GM10847 (cell line): ENCODE data around the gene DRD2.

Experiments used
- POLR2A ChIP-seq: IDR thresholded peaks from 2 replicates; pipeline ENCODE4 v1.6.1; 2011; ENCODE audit not compliant: insufficient read length; ENCODE audit errors: extremely low read depth

DRD2 gene

DNA sequence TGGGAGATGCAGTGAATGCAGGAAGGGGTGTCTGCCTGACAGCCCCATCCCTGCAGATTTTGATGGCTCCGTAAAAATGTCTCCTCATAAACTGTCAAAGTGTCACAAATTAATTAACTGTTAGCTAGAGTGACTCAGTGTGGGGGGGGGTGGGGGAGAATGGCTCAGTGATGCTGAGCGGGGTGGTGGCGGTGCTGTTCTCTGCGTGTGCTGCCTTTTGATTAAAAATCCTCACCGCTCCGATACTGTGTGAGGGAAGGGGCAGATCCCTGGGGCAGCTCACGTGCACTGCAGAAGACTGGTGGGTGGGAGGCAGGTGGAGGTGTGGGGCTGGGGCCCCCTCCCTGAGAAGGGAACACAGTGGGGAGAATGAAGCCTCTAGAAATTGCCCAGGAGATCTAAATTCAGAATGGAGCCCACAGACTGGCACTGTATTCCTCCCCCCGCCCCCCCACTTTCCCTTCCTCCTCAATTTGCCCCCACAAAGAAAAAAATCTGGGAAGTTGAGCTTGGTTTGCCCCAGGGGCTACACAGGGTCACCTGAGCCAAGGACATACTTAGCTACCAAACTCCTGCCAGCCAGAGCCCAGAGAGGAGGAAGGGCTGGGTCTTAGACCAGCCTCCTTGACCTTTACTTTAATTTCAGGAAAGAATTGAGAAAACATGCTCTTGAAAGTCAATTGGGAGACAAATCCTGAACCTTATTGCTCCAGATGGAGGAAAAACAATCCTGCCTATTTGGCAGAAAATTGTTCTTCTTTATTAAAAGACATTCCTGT, 39.8 kb downstream of the DRD2 start:
- TF ChIP-seq POLR2A = no peak

DNA sequence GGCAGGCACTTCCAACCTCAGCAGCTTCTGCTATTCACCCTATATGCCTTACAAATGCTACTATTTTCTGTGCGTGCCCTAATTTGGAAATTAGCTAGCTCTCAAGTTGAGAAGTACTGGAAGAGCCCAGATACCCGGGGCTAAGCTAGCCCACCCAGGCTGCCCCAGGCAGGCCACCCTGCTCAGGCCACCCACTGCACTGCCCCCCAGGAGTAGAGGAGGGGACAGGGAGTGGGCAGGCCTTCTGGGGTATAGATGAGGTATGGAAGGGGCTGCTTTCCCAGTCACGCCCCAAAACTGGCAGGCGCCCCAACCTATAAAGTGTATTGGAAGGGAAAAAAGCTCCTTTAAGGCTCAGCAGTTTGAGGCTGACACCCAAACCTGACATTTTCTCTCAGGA, 43.5 kb downstream of the DRD2 start:
- no peak for TF ChIP-seq POLR2A

DNA sequence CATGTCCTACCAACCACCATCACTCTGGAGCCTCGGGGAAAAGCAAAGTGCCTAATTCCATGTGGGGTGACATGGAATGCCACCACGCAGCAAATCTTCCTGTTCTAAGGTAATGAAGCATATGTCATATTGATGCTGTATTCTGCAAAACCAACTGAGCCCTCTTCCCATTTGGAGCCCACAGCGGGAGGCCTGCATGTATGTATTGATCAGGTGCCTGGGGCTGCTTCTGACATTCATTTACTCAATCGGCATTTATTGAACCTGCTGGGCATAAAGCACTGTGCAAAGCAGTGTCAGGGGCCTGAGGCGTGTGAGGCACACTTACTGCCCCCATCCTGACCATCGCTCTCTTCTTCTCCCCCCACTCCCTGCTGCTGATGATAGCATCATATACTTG, 48.5 kb downstream of the DRD2 start:
- TF ChIP-seq POLR2A = no peak

DNA sequence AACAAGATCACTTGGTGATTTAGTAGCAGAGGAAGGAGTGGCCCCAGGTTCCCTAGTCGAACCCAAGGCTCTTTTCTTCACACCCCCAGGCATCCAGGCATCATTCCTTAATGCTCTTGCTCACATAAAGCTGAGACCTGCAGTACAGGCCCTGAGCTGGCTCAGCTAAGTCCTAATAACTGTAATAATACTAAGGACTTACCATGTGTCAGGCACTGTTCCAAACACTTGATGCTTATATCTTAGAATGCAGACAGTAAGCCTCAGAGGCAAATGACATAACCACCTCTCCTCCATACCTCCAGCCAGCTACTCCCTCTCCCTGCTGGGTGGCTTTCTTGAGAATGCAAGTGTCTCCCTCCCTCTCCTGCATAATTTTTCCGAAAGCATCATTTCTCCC, 54.4 kb downstream of the DRD2 start:
- no peak for TF ChIP-seq POLR2A

DNA sequence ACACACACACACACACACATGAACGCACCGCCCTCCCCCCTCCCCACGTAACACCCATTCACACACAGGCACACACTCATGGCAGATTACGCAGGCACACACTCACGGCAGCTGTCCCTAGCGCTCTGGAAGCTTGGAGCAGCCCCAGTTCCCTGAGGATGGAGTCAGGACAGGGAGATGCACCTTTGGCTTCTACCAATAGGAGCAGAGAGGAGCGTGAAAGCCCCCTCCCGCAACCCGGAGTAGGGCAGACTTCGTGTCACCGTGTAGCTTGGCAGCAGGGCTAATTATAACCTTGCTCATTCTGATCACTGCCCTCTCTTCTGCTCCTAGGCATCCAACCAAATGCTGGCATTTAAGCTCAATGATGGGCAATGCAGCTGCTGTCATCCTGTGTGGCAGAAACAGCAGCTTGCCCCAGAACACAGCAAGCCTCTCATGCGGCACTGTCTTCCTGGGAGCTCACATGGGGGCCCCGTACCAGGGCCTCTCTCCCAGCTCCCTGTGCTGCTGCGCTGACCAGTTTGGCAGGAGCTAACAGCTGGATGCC, 55.7 kb downstream of the DRD2 start:
- TF ChIP-seq POLR2A = no peak

DNA sequence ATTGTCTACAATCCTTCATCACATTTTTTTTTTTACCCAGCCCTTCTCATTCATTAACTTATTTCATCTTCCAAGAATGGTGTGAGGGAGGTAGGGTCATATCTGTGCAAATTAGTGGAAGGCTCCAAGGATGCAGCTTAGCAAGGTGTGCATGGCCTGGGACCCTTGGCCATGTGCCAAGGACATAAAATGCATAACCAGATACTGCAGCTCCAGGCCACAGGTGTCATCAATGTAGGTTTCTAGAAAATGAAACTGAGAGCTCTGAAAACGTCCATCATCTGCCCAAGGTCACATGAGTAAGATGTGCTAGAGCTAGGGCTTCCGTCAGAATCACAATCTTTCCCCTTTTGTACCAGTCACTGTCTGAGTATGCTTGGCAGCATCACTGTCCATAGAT, 57.8 kb downstream of the DRD2 start:
- TF ChIP-seq POLR2A = no peak

DNA sequence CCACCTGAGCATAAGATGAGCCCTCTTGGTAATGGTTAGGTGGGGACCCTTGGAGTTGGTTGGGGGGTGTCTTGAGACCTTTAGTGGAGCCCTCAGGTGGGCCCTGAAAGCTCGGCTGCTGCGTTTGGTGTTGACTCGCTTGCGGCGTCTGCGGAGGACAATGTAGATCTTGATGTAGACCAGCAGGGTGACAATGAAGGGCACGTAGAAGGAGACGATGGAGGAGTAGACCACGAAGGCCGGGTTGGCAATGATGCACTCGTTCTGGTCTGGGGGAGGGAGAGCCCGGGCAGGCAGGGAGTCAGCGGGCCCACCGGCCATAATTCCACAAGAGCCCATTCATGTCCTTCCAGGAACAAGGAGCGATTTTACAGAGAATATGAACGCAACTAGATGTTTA, 59.9 kb downstream of the DRD2 start:
- no peak for TF ChIP-seq POLR2A

DNA sequence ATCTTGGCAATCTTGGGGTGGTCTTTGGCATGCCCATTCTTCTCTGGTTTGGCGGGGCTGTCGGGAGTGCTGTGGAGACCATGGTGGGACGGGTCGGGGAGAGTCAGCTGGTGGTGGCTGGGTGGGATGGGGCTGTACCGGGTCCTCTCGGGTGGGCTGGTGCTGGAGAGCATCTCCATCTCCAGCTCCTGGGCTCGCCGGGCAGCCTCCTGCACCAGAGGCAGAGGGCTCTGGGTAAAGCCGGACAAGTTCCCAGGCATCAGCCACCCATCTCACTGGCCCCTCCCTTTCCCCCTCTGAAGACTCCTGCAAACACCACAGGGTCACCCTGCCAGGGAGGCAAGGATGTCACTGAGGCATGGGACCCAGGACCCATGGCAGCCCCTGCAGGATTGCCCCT, 62.5 kb downstream of the DRD2 start:
- TF ChIP-seq POLR2A = no peak

DNA sequence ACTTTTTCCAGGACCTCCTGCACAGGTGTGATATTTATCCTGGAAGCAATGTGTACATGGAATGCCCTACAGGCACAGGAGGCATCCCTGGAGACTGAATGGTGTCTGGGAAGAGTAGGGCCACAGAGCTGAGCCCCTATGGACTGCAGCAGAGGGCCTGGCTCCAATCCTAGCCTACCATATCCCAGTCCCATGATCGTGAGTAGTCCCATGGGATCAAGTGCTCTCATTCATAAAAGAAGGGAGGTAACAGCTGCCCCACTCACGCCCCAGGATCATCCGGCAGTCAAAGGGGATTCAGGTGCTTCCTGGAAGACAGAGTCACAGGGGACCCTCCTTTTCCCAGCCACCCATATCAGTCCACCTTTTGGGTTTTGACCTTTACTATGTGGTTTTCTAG, 63.7 kb downstream of the DRD2 start:
- no peak for TF ChIP-seq POLR2A

DNA sequence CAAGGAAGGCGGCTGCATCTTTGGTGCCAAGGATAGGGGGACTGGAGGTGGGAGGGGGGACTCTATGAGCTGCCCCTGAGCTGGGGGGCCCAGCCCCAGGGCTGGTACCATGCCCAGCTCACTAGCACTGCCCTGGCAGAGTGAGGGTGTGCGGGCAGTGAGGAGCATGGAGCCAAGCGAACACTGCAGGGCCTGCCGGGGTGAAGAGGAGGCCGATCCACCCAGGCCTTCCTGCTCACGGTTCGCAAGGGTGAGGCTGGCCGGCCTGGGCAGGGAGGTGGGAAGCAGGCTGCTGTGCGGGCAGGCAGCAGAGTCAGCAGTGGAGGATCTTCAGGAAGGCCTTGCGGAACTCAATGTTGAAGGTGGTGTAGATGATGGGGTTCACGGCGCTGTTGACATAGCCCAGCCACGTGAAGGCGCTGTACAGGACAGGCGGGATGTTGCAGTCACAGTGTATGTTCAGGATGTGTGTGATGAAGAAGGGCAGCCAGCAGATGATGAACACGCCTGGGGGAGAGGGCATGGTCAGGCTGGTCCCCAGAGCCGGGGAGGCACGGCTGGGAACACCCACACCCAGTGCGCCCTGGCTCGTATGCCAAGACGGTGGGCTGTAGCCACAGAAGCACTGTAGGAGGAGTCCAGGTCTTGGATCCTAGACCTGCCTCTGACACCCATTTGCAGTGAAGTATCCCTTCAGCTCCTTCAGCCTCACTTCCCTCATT, 64.6 kb downstream of the DRD2 start:
- TF ChIP-seq POLR2A = no peak

DNA sequence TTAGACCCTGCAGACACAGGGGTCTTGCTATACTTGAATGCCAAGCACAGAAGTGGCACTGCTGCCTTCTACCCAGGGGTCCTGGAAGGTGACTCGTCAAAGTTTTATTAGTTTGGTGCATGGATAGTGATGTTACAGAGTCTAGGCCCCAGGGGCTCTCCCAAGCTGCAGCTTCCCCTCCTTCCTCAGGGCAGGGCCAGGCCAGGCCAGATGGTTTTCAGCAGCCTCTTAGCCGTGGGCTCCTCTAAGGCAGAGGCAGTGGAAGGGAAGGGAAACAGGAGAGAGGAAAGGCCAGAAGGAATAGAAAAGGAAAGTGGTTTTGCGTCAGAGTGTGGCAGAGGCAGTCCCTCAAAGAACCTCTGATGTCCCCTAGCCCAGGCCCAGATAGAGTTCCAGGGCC, 65.7 kb downstream of the DRD2 start:
- no peak for TF ChIP-seq POLR2A

DNA sequence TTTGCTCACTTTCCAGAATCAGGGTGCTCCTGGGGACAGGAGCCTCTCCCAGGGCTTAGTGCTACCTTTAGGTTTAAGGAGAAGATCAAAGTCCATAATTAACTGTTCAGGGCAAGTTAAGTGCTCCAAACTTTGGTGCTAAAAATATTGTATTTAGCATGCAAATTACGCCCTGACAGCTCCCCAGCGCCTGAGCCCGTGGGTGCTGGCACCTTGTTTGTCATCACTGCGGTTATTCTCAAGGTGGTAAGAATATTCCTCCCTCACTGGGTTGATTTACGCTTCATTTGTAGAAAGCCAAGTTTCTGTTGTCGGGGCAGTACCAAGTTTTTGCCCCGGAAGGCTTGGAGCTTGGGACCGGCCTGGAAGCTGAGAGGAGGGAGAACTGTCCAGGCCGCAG, 66.3 kb downstream of the DRD2 start:
- no peak for TF ChIP-seq POLR2A

DNA sequence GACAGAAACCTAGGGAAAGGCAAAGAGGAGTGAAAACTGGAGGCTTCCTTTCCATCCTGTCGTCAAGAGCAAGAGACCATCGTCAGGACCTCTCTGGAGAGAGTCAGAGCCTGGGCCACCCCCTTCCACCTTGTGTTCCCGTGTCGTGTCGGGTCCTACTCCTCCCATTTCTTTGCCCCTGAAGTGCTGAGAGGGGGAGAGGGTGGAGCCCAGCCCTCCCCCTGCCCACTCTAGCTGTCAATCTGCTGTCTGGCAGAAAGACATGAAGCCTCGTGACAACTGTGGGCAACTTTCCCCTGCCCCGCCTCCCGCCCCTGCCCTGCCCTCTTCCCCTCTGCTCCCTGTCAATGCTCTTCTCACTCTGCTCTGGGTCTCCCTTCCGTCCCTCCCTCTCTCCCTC, 67.0 kb downstream of the DRD2 start:
- TF ChIP-seq POLR2A = no peak

DNA sequence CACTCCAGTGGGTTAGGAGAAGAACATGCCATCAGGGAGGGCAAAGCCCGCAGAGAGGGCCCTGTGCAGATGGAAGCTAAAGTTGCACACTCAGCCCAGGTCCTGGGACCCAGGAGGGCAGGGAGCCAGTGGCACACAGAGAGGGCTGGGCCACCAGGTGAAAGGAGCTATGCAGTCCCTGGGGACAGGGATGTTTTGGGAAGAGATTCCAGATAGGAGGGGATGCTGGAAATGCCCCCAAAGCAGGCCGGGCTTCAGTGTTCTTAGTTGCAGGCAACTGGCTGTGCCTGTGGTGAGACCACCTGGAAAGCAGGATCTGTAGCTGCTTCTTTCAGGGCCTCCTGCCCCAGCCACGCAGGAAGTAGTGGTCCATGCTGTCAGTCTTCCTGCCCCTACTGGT, 68.0 kb downstream of the DRD2 start:
- TF ChIP-seq POLR2A = no peak

DNA sequence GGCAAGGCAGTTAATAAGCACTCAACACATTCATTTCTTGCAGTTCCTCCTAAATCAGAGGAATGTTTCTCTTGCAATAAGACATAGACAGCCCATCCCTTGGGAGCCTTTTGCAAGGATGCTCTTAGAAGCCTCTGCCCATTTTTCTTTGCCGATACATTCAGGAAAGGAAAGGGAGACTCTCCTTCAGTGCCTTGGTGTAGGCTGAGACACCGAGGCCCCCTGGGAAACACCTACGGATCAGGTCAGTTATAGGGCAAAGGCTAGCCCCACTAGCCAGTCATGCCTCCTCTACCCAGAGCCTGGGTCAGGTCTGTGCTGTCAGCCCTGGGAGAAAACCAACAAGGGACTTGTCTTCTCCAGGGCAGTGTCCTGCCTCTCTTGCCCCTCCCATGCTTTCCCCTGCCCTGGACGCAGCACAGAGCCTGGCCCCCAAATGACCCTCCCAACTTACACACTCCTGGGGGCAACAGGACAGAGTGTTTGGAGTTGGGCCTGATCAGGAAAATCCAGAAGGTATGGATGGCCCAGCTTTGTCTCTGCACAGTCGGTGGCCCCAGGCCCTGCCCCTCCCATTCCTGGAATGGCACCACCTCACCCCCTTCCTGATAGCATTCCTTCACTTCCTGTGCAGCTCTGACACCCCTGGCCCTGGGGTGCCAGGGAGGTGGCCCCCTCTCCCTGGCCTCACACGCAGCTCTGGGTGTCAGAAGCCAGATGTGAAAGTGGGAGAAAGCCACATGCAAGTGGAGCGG, 69.3 kb downstream of the DRD2 start:
- TF ChIP-seq POLR2A = no peak
